Measurements from ENCODE around the gene MSL3B.
"Not testable (repeated sequence)": the region's sequence is repeated elsewhere in the genome, so short reads cannot be mapped to it uniquely, and the experiment has no call there.

MSL3B gene

DNA sequence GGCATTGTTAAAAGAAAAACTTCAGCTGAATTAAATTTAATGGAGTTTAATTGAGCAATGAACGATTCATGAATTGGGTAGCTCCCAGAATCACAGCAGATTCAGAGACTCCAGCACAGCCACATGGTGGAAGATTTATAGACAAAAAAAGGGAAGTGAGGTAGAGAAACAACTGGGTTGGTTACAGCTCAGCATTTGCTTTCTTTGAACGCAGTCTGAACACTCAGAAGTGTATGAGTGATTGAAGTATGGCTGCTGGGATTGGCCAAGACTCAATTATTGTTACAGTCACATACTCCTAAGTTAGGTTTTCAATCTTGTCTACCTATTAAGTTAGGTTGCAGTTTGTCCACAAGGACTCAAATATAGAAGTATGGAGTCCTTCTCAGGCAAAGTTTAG, 3.9 kb upstream of the MSL3B start:
- H3K9ac ChIP-seq (ENCODE audit: low read depth, low read length); H3K36me3 ChIP-seq (ENCODE audit: insufficient read depth, low read length); H3K4me1 ChIP-seq (ENCODE audit: insufficient read depth, low read length); H3K27ac ChIP-seq (ENCODE audit: low read depth, low read length); H3K4me3 ChIP-seq (ENCODE audit: low read length): not testable (repeated sequence)
- H3K9me3 ChIP-seq (ENCODE audit: insufficient read depth, low read depth, low read length): peaks cover 12% of the 10 kb centered on the region; the same call in 1 of the 2 replicates
- peaks cover 44% of the 10 kb centered on the region for H3K27me3 ChIP-seq (ENCODE audit: insufficient read depth, low read length)
- 73% methylated on average over 2 of the region's 2 CpGs for WGBS

DNA sequence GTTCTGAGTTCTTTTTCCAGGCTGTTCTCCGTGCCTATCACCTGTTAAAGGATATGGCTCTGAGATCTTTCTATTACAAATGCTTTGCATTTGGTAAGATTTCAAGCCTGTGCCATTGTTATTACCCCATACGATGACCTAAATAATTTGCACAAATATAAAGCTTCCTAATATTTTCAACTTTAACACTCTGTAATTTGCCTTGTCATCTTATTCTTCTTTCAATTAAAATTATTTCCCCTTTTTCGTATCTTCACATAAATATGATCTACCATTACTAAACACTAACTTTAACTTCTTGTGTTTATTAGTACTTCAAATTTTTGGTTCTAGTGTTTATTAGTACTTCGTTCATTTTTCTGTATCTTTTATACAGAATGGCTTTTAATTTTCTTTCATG, 3.2 kb upstream of the MSL3B start:
- Histone ChIP-seq H3K4me1 (ENCODE audit: insufficient read depth, low read length) (no peaks in the 10 kb centered on the region), H3K4me3 (ENCODE audit: low read length) (no peak overlapping the region), H3K9me3 (ENCODE audit: insufficient read depth, low read depth, low read length) (peaks cover 10% of the 10 kb centered on the region; the same call in 1 of the 2 replicates), H3K36me3 (ENCODE audit: insufficient read depth, low read length) (peaks cover 8% of the 10 kb centered on the region), H3K27ac (ENCODE audit: low read depth, low read length) (no peak overlapping the region), H3K27me3 (ENCODE audit: insufficient read depth, low read length) (peaks cover 42% of the 10 kb centered on the region), H3K9ac (ENCODE audit: low read depth, low read length) (no peak overlapping the region)
- 88% methylated on average over 3 of the region's 4 CpGs for WGBS

DNA sequence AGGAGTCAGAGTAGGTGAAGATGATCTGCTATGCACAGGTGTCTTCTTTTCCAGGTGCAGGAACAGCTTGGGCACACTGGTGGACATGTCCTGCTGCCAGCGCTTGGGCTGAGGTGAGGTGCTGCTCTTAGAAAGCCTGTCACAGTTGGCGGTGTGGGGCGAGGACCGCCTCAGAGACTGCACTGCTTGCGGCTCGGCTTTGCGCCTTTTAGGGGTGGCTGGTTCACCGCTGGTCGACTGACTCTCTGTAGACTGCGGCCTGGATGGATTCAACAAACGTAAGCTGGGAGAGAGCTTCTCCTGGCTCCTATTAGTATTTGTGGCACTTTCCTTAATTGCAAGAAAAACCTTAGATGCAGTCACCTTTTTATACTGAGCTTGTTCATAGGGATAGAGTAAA, 1.7 kb downstream of the MSL3B start:
- peaks cover 19% of the 10 kb centered on the region for H3K36me3 ChIP-seq (ENCODE audit: insufficient read depth, low read length)
- peaks cover 13% of the 10 kb centered on the region; the same call in 1 of the 2 replicates for H3K27me3 ChIP-seq (ENCODE audit: insufficient read depth, low read length)
- no peak overlapping the region for H3K9ac ChIP-seq (ENCODE audit: low read depth, low read length)
- H3K9me3 ChIP-seq (ENCODE audit: insufficient read depth, low read depth, low read length): peaks cover 10% of the 10 kb centered on the region; the same call in 1 of the 2 replicates
- no peak overlapping the region for H3K27ac ChIP-seq (ENCODE audit: low read depth, low read length)
- no peak overlapping the region for H3K4me3 ChIP-seq (ENCODE audit: low read length)
- 98% methylated on average over 11 of the region's 11 CpGs for WGBS
- 0 out of 2 replicates have a peak, but pooled peaks cover 2% of the 10 kb centered on the region for H3K4me1 ChIP-seq (ENCODE audit: insufficient read depth, low read length)

DNA sequence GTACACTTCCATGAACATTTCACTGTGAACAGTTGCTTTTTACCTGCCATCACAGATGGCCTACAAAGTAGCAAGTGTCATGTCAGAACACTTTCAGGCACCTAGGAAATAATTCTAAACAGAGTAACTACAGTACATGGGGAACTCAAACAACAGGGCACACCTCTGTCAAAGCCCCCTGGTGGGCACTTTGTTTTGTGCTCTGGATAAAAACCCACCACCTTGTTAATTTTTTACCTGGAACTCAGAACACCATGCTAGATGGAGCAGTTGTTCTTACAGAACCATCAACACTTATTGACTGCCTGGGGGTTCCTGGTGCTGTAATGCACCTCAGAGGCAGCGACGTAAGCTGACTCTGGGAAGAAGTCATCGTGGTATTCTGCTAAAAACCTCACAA, 2.3 kb downstream of the MSL3B start:
- no peak overlapping the region for H3K27ac ChIP-seq (ENCODE audit: low read depth, low read length)
- WGBS: 96% methylated on average over 3 of the region's 3 CpGs
- H3K27me3 ChIP-seq (ENCODE audit: insufficient read depth, low read length): peaks cover 7% of the 10 kb centered on the region; the same call in 1 of the 2 replicates
- peaks cover 19% of the 10 kb centered on the region for H3K36me3 ChIP-seq (ENCODE audit: insufficient read depth, low read length)
- 0 out of 2 replicates have a peak, but pooled peaks cover 2% of the 10 kb centered on the region for H3K4me1 ChIP-seq (ENCODE audit: insufficient read depth, low read length)
- no peak overlapping the region for H3K4me3 ChIP-seq (ENCODE audit: low read length)
- H3K9ac ChIP-seq (ENCODE audit: low read depth, low read length): no peak overlapping the region
- peaks cover 10% of the 10 kb centered on the region; the same call in 1 of the 2 replicates for H3K9me3 ChIP-seq (ENCODE audit: insufficient read depth, low read depth, low read length)

DNA sequence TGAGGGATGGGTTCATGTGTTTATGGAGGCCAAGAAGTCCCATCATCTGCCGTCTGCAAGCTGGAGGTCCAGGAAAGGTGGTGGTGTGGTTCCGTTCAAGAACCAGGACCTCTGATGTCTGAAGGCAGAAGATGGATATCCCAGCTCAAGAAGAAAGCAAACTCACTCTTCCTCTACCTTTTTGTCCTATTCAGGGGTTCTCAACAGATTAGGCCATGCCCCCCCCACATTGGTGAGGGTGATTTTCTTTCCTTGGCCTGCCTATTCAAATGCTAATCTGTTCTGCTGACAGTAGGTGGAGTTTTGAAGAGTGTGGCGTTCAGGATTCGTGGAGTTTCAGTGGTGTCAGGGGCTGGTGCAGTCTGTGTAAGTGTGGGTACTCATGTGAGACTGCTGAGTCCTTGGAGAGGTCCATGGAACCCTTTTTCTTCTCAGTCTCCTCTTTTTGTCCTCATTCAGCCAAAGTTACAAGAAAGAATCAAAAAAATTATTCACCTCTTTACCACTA, 5.9 kb downstream of the MSL3B start:
- Histone ChIP-seq H3K4me3 (ENCODE audit: low read length) (no peak overlapping the region), H3K4me1 (ENCODE audit: insufficient read depth, low read length) (0 out of 2 replicates have a peak, but pooled peaks cover 2% of the 10 kb centered on the region), H3K9ac (ENCODE audit: low read depth, low read length) (no peak overlapping the region), H3K9me3 (ENCODE audit: insufficient read depth, low read depth, low read length) (no peaks in the 10 kb centered on the region), H3K27me3 (ENCODE audit: insufficient read depth, low read length) (no peaks in the 10 kb centered on the region), H3K27ac (ENCODE audit: low read depth, low read length) (no peak overlapping the region), H3K36me3 (ENCODE audit: insufficient read depth, low read length) (peaks cover 19% of the 10 kb centered on the region)
- 70% methylated on average over 4 of the region's 4 CpGs for WGBS

DNA sequence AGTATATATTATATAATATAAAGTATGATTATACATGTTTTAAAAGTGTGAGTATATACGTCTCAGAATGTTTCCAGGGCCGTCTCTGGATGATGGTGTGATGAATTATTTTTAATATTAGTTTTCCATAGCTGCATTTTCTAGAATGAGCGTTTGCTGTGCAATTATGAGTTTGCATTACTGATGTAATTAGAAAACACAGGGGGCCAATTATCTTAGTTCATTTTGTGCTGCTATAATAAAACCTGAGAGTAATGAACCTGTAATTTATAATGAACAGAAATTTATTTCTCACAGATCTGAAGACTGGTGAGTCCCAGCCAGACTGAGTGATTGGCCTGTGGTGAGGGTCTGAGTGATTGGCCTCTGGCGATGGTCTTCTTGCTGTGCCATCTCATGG, 9.9 kb downstream of the MSL3B start:
- no peaks in the 10 kb centered on the region for H3K27me3 ChIP-seq (ENCODE audit: insufficient read depth, low read length)
- no peak overlapping the region for H3K4me3 ChIP-seq (ENCODE audit: low read length)
- no peaks in the 10 kb centered on the region for H3K36me3 ChIP-seq (ENCODE audit: insufficient read depth, low read length)
- H3K27ac ChIP-seq (ENCODE audit: low read depth, low read length): no peak overlapping the region
- 0 out of 2 replicates have a peak, but pooled peaks cover 7% of the 10 kb centered on the region for H3K4me1 ChIP-seq (ENCODE audit: insufficient read depth, low read length)
- 89% methylated on average over 4 of the region's 4 CpGs for WGBS
- H3K9me3 ChIP-seq (ENCODE audit: insufficient read depth, low read depth, low read length): no peaks in the 10 kb centered on the region
- no peak overlapping the region for H3K9ac ChIP-seq (ENCODE audit: low read depth, low read length)

DNA sequence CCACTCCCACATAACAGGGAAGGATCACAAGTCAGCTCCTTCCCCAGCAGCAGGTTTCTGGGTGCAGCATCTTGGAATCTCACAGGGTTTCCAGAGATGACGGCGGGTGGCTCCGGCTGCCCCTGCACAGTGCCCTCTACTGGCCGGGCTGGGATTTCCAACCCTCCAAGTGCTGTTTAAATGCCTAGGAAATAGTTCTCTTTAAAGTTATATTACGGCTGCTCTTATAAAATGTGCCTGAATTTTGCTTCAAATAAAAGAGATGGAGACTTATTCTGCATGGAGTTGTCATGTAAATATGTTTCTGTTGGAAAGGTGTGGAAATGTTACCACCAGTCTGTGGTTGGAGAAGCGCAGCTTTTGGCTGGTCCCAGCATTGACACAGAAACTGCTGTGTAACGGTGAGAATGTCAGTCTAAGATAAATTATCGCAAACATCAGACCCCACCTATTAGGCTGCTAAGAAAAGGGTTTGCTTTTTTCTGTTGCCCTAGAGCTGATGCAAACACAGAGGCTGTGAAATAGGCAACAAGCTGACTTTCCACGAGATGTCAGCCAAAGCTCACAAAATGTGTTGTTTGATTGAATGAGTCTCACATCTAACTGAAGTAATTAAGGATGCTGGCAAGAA, 10.6 kb downstream of the MSL3B start:
- no peak overlapping the region for H3K4me3 ChIP-seq (ENCODE audit: low read length)
- H3K27me3 ChIP-seq (ENCODE audit: insufficient read depth, low read length): no peaks in the 10 kb centered on the region
- no peaks in the 10 kb centered on the region for H3K9me3 ChIP-seq (ENCODE audit: insufficient read depth, low read depth, low read length)
- peaks cover 14% of the 10 kb centered on the region; the same call in 1 of the 2 replicates for H3K4me1 ChIP-seq (ENCODE audit: insufficient read depth, low read length)
- 69% methylated on average over 9 of the region's 9 CpGs for WGBS
- H3K9ac ChIP-seq (ENCODE audit: low read depth, low read length): no peak overlapping the region
- H3K36me3 ChIP-seq (ENCODE audit: insufficient read depth, low read length): peaks cover 7% of the 10 kb centered on the region
- no peak overlapping the region for H3K27ac ChIP-seq (ENCODE audit: low read depth, low read length)

DNA sequence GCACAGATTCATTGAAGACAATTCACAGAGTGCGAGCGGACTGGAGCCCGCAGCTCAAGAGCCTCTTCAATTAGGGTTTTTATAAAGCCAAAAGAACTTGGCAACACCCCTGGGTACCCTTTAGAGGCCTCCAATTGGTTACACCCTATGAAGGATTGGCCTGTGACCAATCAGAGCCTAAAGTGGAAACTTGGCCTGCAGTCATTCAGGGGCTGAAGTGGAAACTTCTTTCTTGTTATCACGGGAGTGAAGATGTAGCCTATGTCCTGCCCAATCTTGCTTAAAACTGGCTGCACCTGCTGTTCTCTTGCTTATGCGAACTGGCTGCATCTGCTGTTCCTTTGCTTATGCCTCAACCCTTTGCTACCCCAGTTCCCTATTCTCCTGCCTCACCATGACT, 12.0 kb downstream of the MSL3B start:
- Histone ChIP-seq H3K36me3 (ENCODE audit: insufficient read depth, low read length) (peaks cover 21% of the 10 kb centered on the region), H3K9ac (ENCODE audit: low read depth, low read length) (no peak overlapping the region), H3K4me1 (ENCODE audit: insufficient read depth, low read length) (peaks cover 15% of the 10 kb centered on the region; the same call in 1 of the 2 replicates), H3K9me3 (ENCODE audit: insufficient read depth, low read depth, low read length) (no peaks in the 10 kb centered on the region), H3K4me3 (ENCODE audit: low read length) (no peak overlapping the region), H3K27me3 (ENCODE audit: insufficient read depth, low read length) (no peaks in the 10 kb centered on the region), H3K27ac (ENCODE audit: low read depth, low read length) (no peak overlapping the region)
- WGBS: 94% methylated on average over 5 of the region's 5 CpGs

DNA sequence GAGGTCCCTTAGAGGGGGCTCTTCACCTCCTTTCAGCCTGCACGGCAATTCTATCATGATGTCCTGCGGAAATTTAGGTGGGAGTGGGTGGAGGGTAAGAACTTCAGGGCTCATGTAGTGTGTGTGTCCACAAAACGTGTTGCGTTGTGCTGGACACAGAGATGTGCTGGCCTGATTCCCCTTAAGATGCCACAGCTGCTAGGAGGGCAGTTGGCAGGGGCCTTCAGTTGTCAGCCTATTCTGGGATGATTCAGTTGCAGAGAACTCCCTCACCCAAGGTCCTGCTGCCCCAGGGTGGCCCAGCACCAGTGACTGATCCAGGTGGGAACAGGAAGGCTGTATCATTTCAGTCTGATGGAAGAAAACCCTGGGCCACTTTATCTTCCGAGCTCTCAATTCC, 12.8 kb downstream of the MSL3B start:
- peaks cover 30% of the 10 kb centered on the region for H3K36me3 ChIP-seq (ENCODE audit: insufficient read depth, low read length)
- no peak overlapping the region for H3K27ac ChIP-seq (ENCODE audit: low read depth, low read length)

DNA sequence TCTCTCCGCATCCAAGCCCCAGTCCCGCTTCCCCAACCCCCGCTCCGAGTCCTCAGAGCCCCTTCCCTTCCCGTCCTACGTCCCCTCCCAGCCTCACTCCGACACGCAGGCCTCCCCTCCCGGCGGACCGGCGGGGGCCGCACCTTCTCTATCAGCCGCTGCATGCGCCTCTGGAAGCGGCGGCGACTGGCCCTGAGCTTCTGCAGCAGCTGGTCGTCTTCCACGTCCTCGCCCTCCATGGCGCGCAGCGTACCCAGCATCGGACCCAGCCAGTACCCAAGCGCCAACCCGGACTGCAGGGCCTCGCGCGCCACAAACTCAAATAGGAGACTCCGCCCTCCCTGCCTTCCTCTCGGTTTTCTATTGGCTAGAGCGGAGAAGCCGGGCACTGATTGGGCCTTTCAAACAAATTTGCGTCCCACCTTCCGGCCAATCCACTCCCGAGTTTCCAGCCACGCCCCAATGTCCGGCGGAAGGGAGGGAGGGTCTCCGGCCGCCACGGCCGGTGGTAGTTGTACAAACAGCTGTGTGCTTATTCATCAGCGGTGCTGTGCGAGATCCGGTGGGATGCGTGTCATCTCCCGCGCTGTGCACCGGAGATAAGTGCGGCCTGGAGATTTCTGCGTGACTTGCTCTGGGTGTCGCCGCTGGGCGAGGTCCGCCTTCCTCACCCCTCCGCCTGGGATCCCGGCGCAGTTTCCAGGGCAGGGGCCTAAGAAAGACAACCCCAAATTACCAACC, 13.8 kb downstream of the MSL3B start, which contains the start of gene HJURP:
Gene HJURP (minus strand): TSS at position 295 of the 741 bp plus-strand sequence. CDS start 35 bp downstream, at position 260.
- Histone ChIP-seq H3K27me3 (ENCODE audit: insufficient read depth, low read length) (no peaks in the 10 kb centered on the region), H3K4me1 (ENCODE audit: insufficient read depth, low read length) (peaks cover 15% of the 10 kb centered on the region; the same call in 1 of the 2 replicates), H3K4me3 (ENCODE audit: low read length) (peak within 1 kb of the TSS; percentile 67), H3K9me3 (ENCODE audit: insufficient read depth, low read depth, low read length) (no peaks in the 10 kb centered on the region), H3K36me3 (ENCODE audit: insufficient read depth, low read length) (peaks cover 39% of the 10 kb centered on the region), H3K9ac (ENCODE audit: low read depth, low read length) (peak within 1 kb of the TSS; percentile 88), H3K27ac (ENCODE audit: low read depth, low read length) (peak within 1 kb of the TSS; percentile 44)
- under 1% methylated on average over 60 of the region's 60 CpGs for WGBS

More for the DNA sequence above, 12.8 kb downstream of the MSL3B start:
- H3K27me3 ChIP-seq (ENCODE audit: insufficient read depth, low read length): no peaks in the 10 kb centered on the region
- peak overlapping the region; percentile 67 for H3K4me3 ChIP-seq (ENCODE audit: low read length)
- WGBS: 94% methylated on average over 5 of the region's 5 CpGs
- H3K9me3 ChIP-seq (ENCODE audit: insufficient read depth, low read depth, low read length): no peaks in the 10 kb centered on the region
- H3K4me1 ChIP-seq (ENCODE audit: insufficient read depth, low read length): peaks cover 15% of the 10 kb centered on the region; the same call in 1 of the 2 replicates
- no peak overlapping the region for H3K9ac ChIP-seq (ENCODE audit: low read depth, low read length)

DNA sequence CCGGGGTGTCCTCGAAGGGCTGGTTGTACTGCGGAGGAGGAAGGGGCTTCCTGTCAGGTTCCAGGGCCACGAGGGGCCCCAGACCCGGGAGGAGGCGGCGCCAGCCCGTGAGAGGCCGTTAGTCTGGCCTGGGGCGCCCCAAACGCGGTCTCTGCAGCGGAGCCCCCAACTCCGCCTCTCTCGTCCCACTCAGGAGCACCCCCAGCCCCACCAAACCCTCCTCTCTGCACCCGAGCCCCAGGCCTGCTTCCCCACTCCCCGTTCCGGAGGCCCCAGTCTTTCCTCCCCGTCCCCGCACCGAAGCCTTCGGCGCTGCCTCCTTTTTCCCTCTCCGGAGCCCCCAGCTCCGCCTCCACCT, 14.3 kb downstream of the MSL3B start:
- Histone ChIP-seq H3K4me1 (ENCODE audit: insufficient read depth, low read length) (peaks cover 15% of the 10 kb centered on the region; the same call in 1 of the 2 replicates), H3K9me3 (ENCODE audit: insufficient read depth, low read depth, low read length) (no peaks in the 10 kb centered on the region), H3K4me3 (ENCODE audit: low read length) (peak overlapping the region; percentile 67), H3K27me3 (ENCODE audit: insufficient read depth, low read length) (no peaks in the 10 kb centered on the region), H3K9ac (ENCODE audit: low read depth, low read length) (peak overlapping the region; percentile 88), H3K36me3 (ENCODE audit: insufficient read depth, low read length) (peaks cover 44% of the 10 kb centered on the region), H3K27ac (ENCODE audit: low read depth, low read length) (peak overlapping the region; percentile 44; the same call in 1 of the 2 replicates)
- under 1% methylated on average over 25 of the region's 25 CpGs for WGBS

Measured in HUES64 (cell line).